Esophagus (tissue), 2 donors: Measurements from ENCODE around the gene CLDN9. TPM values are rescaled to one million over a fixed set of nuclear protein-coding genes. Genes with fewer than 3 reads are reported as not detected.
A peak's percentile ranks its signal among the peaks of the same experiment; 100 is the strongest.

Experiments used
- H3K27ac ChIP-seq, 2 donors: one replicate each; pipeline ENCODE4 v1.5.1; 2013; ENCODE audit warnings: low read depth in 2 of 2, mild to moderate bottlenecking in 2 of 2, inconsistent platforms in 1 of 2, low read length in 1 of 2, moderate library complexity in 1 of 2
- H3K27me3 ChIP-seq, 2 donors: one replicate each; pipeline ENCODE4 v1.6.1; 2013; ENCODE audit warnings: low read length in 2 of 2, control low read depth in 1 of 2, mild to moderate bottlenecking in 1 of 2; ENCODE audit not compliant: insufficient read depth in 2 of 2, control insufficient read depth in 1 of 2
- H3K36me3 ChIP-seq, 2 donors: one replicate each; pipeline ENCODE4 v1.6.1; 2013; ENCODE audit warnings: low read length in 1 of 2; ENCODE audit not compliant: control insufficient read depth in 2 of 2, insufficient read depth in 2 of 2
- H3K4me1 ChIP-seq, 2 donors: one replicate each; pipeline ENCODE4 v1.6.1; 2013; ENCODE audit warnings: low read length in 1 of 2; ENCODE audit not compliant: control insufficient read depth in 2 of 2, insufficient read depth in 2 of 2
- H3K4me3 ChIP-seq, 2 donors: one replicate each; pipeline ENCODE4 v1.5.1; 2013; ENCODE audit warnings: low read length in 2 of 2, mild to moderate bottlenecking in 2 of 2, low read depth in 1 of 2, moderate library complexity in 1 of 2
- H3K9me3 ChIP-seq, 2 donors: one replicate each; pipeline ENCODE4 v1.6.1; 2013; ENCODE audit warnings: mild to moderate bottlenecking in 2 of 2, low read depth in 1 of 2, low read length in 1 of 2, moderate library complexity in 1 of 2; ENCODE audit not compliant: control insufficient read depth in 2 of 2, insufficient read depth in 1 of 2
- WGBS, 2 donors: extraction: QIAGEN DNeasy Blood & Tissue Kit; methylation state at CpG; one replicate each; pipeline ENCODE4 v1.1.7; 2013; 5-methylcytosine and 5-hydroxymethylcytosine counted together
- polyA plus RNA-seq, 2 donors: library from polyadenylated mRNA; stranded (reverse); fragments of 200-250 nt; gene quantifications; one replicate each; pipeline ENCODE4 v1.2.3, GENCODE V29; 2013
- donor health status: healthy with polysubstance abuse.
- donor health status: Bipolar disorder and iron deficiency.

Gene CLDN9
- polyA plus RNA-seq, 2 donors = 0.02 TPM; not detected in 1

- WGBS, 2 donors = 7 to 9% methylated on average over 68 to 77 of the region's 77 CpGs
- Histone ChIP-seq H3K27ac (peak overlapping the region in 1 of 2 donors; percentile 73), H3K36me3 (peaks cover 0 to 5% of the 10 kb centered on the region in 2 donors), H3K27me3 (no peaks in the 10 kb centered on the region), H3K4me3 (peak overlapping the region; percentile 66 to 77), H3K9me3 (no peaks in the 10 kb centered on the region), H3K4me1 (peaks cover 6 to 13% of the 10 kb centered on the region in 2 donors)
Observed at GRCh38 chr16:3058139-3059030, 45.7 kb downstream of the CLDN9 start.

- Histone ChIP-seq H3K4me3 (peak overlapping the region; percentile 66 to 77), H3K4me1 (peaks cover 6 to 13% of the 10 kb centered on the region in 2 donors), H3K27ac (peak overlapping the region; percentile 63 to 73), H3K36me3 (peaks cover 0 to under 1% of the 10 kb centered on the region in 2 donors), H3K9me3 (no peaks in the 10 kb centered on the region), H3K27me3 (no peaks in the 10 kb centered on the region)
- WGBS, 2 donors = 0 to 1% methylated on average over 50 to 67 of the region's 67 CpGs
Observed at GRCh38 chr16:3059041-3059722, 46.5 kb downstream of the CLDN9 start.

- Histone ChIP-seq H3K27me3 (no peaks in the 10 kb centered on the region), H3K27ac (peak overlapping the region; percentile 58 to 66), H3K4me1 (peaks cover 9 to 12% of the 10 kb centered on the region in 2 donors), H3K9me3 (no peaks in the 10 kb centered on the region), H3K4me3 (peak overlapping the region; percentile 66 to 77), H3K36me3 (no peaks in the 10 kb centered on the region)
- 56 to 58% methylated on average over 9 of the region's 9 CpGs for WGBS, 2 donors
Observed at GRCh38 chr16:3059723-3060242, 47.1 kb downstream of the CLDN9 start.

- Histone ChIP-seq H3K27ac (no peak overlapping the region), H3K9me3 (no peaks in the 10 kb centered on the region), H3K4me1 (peaks cover 8 to 14% of the 10 kb centered on the region in 2 donors), H3K27me3 (no peaks in the 10 kb centered on the region), H3K4me3 (no peak overlapping the region), H3K36me3 (no peaks in the 10 kb centered on the region)
- WGBS, 2 donors = 75 to 76% methylated on average over 14 of the region's 14 CpGs
Observed at GRCh38 chr16:3060339-3061127, 47.8 kb downstream of the CLDN9 start.

- Histone ChIP-seq H3K9me3 (no peaks in the 10 kb centered on the region), H3K4me3 (no peak overlapping the region), H3K27ac (no peak overlapping the region), H3K27me3 (no peaks in the 10 kb centered on the region), H3K4me1 (peaks cover 4 to 14% of the 10 kb centered on the region in 2 donors), H3K36me3 (no peaks in the 10 kb centered on the region)
- 86 to 89% methylated on average over 6 of the region's 6 CpGs for WGBS, 2 donors
Observed at GRCh38 chr16:3062553-3062952, 49.8 kb downstream of the CLDN9 start.

GRCh38 chr16:3063625-3064386 is 51.1 kb downstream of the CLDN9 start:
- Histone ChIP-seq H3K9me3 (no peaks in the 10 kb centered on the region), H3K4me1 (peaks cover 10 to 11% of the 10 kb centered on the region in 2 donors), H3K4me3 (no peak overlapping the region), H3K27me3 (no peaks in the 10 kb centered on the region), H3K36me3 (no peaks in the 10 kb centered on the region), H3K27ac (no peak overlapping the region)
- 92 to 94% methylated on average over 8 of the region's 8 CpGs for WGBS, 2 donors

Other genes with a start within 250 kb of the CLDN9 start
- gene ELOB, start 235.6 kb upstream of the CLDN9 start, polyA plus RNA-seq = 100 to 1,000 TPM; 361 to 887 TPM
- not detected for gene PRSS33, start 225.4 kb upstream of the CLDN9 start, polyA plus RNA-seq
- not detected for gene PRSS41, start 214.5 kb upstream of the CLDN9 start, polyA plus RNA-seq
- 1 to 10 TPM in 1 of 2 donors, under 1 TPM in 1; 0.86 to 1.8 TPM for gene PRSS21, start 195.7 kb upstream of the CLDN9 start, polyA plus RNA-seq
- 1 to 10 TPM in 1 of 2 donors, under 1 TPM in 1; 0.77 to 1.1 TPM for gene ZG16B, start 182.6 kb upstream of the CLDN9 start, polyA plus RNA-seq
- gene PRSS22, start 154.8 kb upstream of the CLDN9 start, polyA plus RNA-seq = 100 to 1,000 TPM; 109 to 281 TPM
- gene FLYWCH2, start 129.7 kb upstream of the CLDN9 start, polyA plus RNA-seq = 10 to 100 TPM; 23.9 to 30.9 TPM
- gene FLYWCH1, start 101.0 kb upstream of the CLDN9 start, polyA plus RNA-seq = 10 to 100 TPM; 12.9 to 20.2 TPM
- gene KREMEN2, start 48.6 kb upstream of the CLDN9 start, polyA plus RNA-seq = 1 to 10 TPM; 1.6 to 1.8 TPM
- gene PAQR4, start 43.6 kb upstream of the CLDN9 start, polyA plus RNA-seq = 10 to 100 TPM in 1 of 2 donors, 1 to 10 TPM in 1; 9.6 to 18.8 TPM
- 10 to 100 TPM; 20.7 to 22.3 TPM for gene PKMYT1, start 32.5 kb upstream of the CLDN9 start, polyA plus RNA-seq
- under 1 TPM in 1 of 2 donors, not detected in 1; 0.06 TPM for gene CLDN6, start 5.3 kb downstream of the CLDN9 start, polyA plus RNA-seq
- gene TNFRSF12A, start 7.4 kb downstream of the CLDN9 start, polyA plus RNA-seq = 10 to 100 TPM; 16.6 to 21.1 TPM
- gene HCFC1R1, start 11.0 kb downstream of the CLDN9 start, polyA plus RNA-seq = 10 to 100 TPM; 58.8 to 73.6 TPM
- gene THOC6, start 11.1 kb downstream of the CLDN9 start, polyA plus RNA-seq = 10 to 100 TPM; 24.3 to 37.2 TPM
- gene BICDL2, start 24.0 kb downstream of the CLDN9 start, polyA plus RNA-seq = 100 to 1,000 TPM; 144 to 149 TPM
- gene MMP25, start 33.6 kb downstream of the CLDN9 start, polyA plus RNA-seq = 1 to 10 TPM in 1 of 2 donors, under 1 TPM in 1; 0.51 to 2.6 TPM
- 10 to 100 TPM; 16.5 to 19.0 TPM for gene IL32, start 52.7 kb downstream of the CLDN9 start, polyA plus RNA-seq
- not detected for gene ZSCAN10, start 86.4 kb downstream of the CLDN9 start, polyA plus RNA-seq
- gene ZNF205, start 99.7 kb downstream of the CLDN9 start, polyA plus RNA-seq = 10 to 100 TPM in 1 of 2 donors, 1 to 10 TPM in 1; 8.4 to 18.0 TPM
- gene ZNF213, start 122.1 kb downstream of the CLDN9 start, polyA plus RNA-seq = 1 to 10 TPM; 6.5 to 9.4 TPM
- gene OR1F1, start 175.3 kb downstream of the CLDN9 start, polyA plus RNA-seq = not detected
- 1 to 10 TPM; 2.6 to 2.8 TPM for gene ZNF200, start 222.2 kb downstream of the CLDN9 start, polyA plus RNA-seq
- under 1 TPM; 0.07 to 0.14 TPM for gene MEFV, start 243.7 kb downstream of the CLDN9 start, polyA plus RNA-seq